ENCODE measurements around the gene PI4KB. TPM values are rescaled to one million over a fixed set of nuclear protein-coding genes. Genes with fewer than 3 reads are reported as not detected.

PI4KB gene
- polyA plus RNA-seq, 1 donor from 2014 or later = 22.8 TPM

DNA sequence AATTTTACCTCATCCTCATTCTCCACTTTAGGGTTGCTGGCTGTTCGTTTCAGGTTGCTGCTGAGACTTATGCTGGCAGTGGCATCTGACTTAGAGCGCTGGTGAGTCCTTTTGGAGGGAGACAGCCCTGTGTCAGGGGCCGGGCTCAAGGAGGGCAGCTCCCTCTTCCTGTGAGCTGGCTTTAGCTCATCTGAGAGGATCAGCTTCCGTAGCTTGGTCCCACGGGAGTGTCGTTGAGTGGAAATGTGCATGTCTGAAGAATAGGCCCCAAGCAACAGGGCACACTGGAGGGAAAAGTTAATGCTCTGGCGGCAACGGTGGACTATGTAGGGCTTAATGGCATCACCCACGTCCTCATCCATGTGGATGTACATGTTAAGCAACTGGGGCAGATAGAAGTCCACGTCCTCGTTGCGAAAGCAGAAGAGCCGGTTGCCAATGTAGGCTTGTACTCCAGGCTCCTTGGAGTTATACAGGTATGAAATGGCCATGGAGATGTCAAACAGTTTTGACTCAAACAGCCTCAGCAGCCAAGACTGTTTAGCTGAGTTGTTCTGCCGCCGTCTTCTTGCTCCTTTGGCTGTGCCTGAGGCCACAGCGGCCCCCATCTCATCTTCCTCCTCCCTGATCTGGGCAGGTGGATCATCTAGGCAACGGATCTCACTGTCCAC lies 11.5 kb downstream of the PI4KB start:
- Histone ChIP-seq H3K4me3 (ENCODE audit: low read length) (no peak overlapping the region), H3K27ac (ENCODE audit: low read length) (no peak overlapping the region), H3K27me3 (ENCODE audit: insufficient read depth, low read depth, low read length) (no peaks in the 10 kb centered on the region), H3F3A (ENCODE audit: insufficient read depth, low read length, poor library complexity, severe bottlenecking) (no peaks in the 10 kb centered on the region), H3K9ac (ENCODE audit: low read length) (no peak overlapping the region), H2AFZ (ENCODE audit: low read depth, low read length) (no peak overlapping the region), H3K4me2 (ENCODE audit: low read length) (no peak overlapping the region), H3K9me3 (ENCODE audit: low read length) (no peaks in the 10 kb centered on the region), H3K36me3 (ENCODE audit: insufficient read depth, low read length) (no peaks in the 10 kb centered on the region), H3K9me2 (ENCODE audit: insufficient read depth, low read length) (no peaks in the 10 kb centered on the region), H3K79me2 (replicated peaks; ENCODE audit: insufficient read depth, low read length) (no peaks in the 10 kb centered on the region), H4K20me1 (ENCODE audit: insufficient read depth) (no peaks in the 10 kb centered on the region)
- TF ChIP-seq POLR2AphosphoS5 (IDR thresholded peaks at IDR 0.05) = no peak
- TF ChIP-seq, protein P1, sequence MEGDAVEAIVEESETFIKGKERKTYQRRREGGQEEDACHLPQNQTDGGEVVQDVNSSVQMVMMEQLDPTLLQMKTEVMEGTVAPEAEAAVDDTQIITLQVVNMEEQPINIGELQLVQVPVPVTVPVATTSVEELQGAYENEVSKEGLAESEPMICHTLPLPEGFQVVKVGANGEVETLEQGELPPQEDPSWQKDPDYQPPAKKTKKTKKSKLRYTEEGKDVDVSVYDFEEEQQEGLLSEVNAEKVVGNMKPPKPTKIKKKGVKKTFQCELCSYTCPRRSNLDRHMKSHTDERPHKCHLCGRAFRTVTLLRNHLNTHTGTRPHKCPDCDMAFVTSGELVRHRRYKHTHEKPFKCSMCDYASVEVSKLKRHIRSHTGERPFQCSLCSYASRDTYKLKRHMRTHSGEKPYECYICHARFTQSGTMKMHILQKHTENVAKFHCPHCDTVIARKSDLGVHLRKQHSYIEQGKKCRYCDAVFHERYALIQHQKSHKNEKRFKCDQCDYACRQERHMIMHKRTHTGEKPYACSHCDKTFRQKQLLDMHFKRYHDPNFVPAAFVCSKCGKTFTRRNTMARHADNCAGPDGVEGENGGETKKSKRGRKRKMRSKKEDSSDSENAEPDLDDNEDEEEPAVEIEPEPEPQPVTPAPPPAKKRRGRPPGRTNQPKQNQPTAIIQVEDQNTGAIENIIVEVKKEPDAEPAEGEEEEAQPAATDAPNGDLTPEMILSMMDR (IDR thresholded peaks at IDR 0.05; ENCODE audit: poor library complexity, severe bottlenecking) = no peak
- no peak for TF ChIP-seq RAD21 (conservative IDR thresholded peaks at IDR 0.05)
- TF ChIP-seq EP300 (conservative IDR thresholded peaks at IDR 0.05; ENCODE audit: poor library complexity, severe bottlenecking) = no peak
- TF ChIP-seq, protein P2, sequence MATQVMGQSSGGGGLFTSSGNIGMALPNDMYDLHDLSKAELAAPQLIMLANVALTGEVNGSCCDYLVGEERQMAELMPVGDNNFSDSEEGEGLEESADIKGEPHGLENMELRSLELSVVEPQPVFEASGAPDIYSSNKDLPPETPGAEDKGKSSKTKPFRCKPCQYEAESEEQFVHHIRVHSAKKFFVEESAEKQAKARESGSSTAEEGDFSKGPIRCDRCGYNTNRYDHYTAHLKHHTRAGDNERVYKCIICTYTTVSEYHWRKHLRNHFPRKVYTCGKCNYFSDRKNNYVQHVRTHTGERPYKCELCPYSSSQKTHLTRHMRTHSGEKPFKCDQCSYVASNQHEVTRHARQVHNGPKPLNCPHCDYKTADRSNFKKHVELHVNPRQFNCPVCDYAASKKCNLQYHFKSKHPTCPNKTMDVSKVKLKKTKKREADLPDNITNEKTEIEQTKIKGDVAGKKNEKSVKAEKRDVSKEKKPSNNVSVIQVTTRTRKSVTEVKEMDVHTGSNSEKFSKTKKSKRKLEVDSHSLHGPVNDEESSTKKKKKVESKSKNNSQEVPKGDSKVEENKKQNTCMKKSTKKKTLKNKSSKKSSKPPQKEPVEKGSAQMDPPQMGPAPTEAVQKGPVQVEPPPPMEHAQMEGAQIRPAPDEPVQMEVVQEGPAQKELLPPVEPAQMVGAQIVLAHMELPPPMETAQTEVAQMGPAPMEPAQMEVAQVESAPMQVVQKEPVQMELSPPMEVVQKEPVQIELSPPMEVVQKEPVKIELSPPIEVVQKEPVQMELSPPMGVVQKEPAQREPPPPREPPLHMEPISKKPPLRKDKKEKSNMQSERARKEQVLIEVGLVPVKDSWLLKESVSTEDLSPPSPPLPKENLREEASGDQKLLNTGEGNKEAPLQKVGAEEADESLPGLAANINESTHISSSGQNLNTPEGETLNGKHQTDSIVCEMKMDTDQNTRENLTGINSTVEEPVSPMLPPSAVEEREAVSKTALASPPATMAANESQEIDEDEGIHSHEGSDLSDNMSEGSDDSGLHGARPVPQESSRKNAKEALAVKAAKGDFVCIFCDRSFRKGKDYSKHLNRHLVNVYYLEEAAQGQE (IDR thresholded peaks at IDR 0.05; ENCODE audit: borderline replicate concordance) = no peak
- TF ChIP-seq SMC3 (conservative IDR thresholded peaks at IDR 0.05; ENCODE audit: poor library complexity) = no peak
- TF ChIP-seq MXI1 (conservative IDR thresholded peaks at IDR 0.05; ENCODE audit: poor library complexity, severe bottlenecking) = no peak
- no peak for TF ChIP-seq EZH2 (IDR thresholded peaks at IDR 0.05; ENCODE audit: borderline replicate concordance, insufficient read depth, low read length, poor library complexity, severe bottlenecking)
- TF ChIP-seq TAF1 (IDR thresholded peaks at IDR 0.05; ENCODE audit: low read depth) = no peak

DNA sequence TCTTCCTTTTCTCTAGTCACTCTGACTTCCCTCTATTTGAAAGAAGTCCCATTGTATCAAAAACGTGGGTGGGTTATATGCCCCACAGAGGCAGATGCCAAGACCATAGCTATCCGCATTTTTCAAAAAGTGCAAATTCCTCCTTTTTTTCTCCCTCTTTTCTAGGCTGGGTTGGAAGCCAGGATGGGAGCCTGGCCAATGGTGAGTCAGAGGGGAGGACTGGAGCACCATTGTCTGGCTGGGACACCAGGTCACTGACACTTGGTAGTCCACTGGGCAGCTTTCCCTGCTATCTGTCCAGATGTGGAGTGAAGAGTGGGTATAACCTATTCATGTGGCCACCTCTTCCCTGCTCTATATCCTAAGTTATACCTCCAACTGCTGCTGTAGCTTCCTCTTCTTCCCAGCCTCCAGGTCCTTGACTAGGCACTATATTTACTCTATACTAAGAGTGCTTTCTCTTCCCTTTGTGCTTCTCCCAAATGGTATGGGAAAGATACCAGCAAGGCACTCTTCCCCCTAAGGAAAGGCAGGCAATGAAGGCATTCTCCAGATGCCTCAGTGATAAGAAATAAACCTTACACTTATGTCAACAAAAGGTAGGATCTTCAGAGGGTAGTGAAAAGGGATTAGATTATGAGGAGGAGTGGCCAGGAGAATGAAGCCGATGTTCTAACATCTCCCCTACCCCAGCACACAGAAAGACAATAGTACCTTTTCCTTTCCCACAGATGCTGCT lies 12.9 kb downstream of the PI4KB start:
- Histone ChIP-seq H3K27ac (ENCODE audit: low read length) (no peak overlapping the region), H3K27me3 (ENCODE audit: insufficient read depth, low read depth, low read length) (no peaks in the 10 kb centered on the region), H3F3A (ENCODE audit: insufficient read depth, low read length, poor library complexity, severe bottlenecking) (no peaks in the 10 kb centered on the region), H3K9ac (ENCODE audit: low read length) (no peak overlapping the region), H2AFZ (ENCODE audit: low read depth, low read length) (no peak overlapping the region), H3K9me3 (ENCODE audit: low read length) (no peaks in the 10 kb centered on the region), H3K36me3 (ENCODE audit: insufficient read depth, low read length) (no peaks in the 10 kb centered on the region), H3K4me3 (ENCODE audit: low read length) (no peak overlapping the region), H3K4me2 (ENCODE audit: low read length) (no peak overlapping the region), H4K20me1 (ENCODE audit: insufficient read depth) (no peaks in the 10 kb centered on the region), H3K9me2 (ENCODE audit: insufficient read depth, low read length) (no peaks in the 10 kb centered on the region), H3K79me2 (replicated peaks; ENCODE audit: insufficient read depth, low read length) (no peaks in the 10 kb centered on the region)
- TF ChIP-seq TAF1 (IDR thresholded peaks at IDR 0.05; ENCODE audit: low read depth) = no peak
- no peak for TF ChIP-seq SMC3 (conservative IDR thresholded peaks at IDR 0.05; ENCODE audit: poor library complexity)
- no peak for TF ChIP-seq MXI1 (conservative IDR thresholded peaks at IDR 0.05; ENCODE audit: poor library complexity, severe bottlenecking)
- TF ChIP-seq EZH2 (IDR thresholded peaks at IDR 0.05; ENCODE audit: borderline replicate concordance, insufficient read depth, low read length, poor library complexity, severe bottlenecking) = no peak
- TF ChIP-seq RAD21 (conservative IDR thresholded peaks at IDR 0.05) = no peak
- TF ChIP-seq, protein P2 (IDR thresholded peaks at IDR 0.05; ENCODE audit: borderline replicate concordance) = no peak
- no peak for TF ChIP-seq EP300 (conservative IDR thresholded peaks at IDR 0.05; ENCODE audit: poor library complexity, severe bottlenecking)
- TF ChIP-seq, protein P1 (IDR thresholded peaks at IDR 0.05; ENCODE audit: poor library complexity, severe bottlenecking) = no peak
- no peak for TF ChIP-seq POLR2AphosphoS5 (IDR thresholded peaks at IDR 0.05)

All from neural cell (in vitro differentiated cells).